Panc1 (cell line): Measurements from ENCODE around the gene SPRR5. TPM values are rescaled to one million over a fixed set of nuclear protein-coding genes. Genes with fewer than 3 reads are reported as not detected.

ENCODE experiments used
- ATAC-seq: fragments of 200-7000 bp; cut with Tn5 transposase; 2 replicates; pipeline ENCODE4 v1.9.1; 2020; ENCODE audit warnings: mild to moderate bottlenecking, moderate library complexity
- BruUV-seq: library from RNA; stranded (reverse); fragments of 400-500 nt; replicated peaks from 2 replicates; lab custom pipeline; 2021; lab: Mats Ljungman, UMichigan
- CTCF ChIA-PET: fragments of 300-600 bp; sonication (Branson Sonifier 250); formaldehyde crosslinking; loops from one replicate; lab custom pipeline; 2022; ENCODE audit warnings: antibody characterized with exemption; lab: Charles Lee
- POLR2A ChIA-PET: fragments of 300-600 bp; sonication (Branson Sonifier 250); formaldehyde crosslinking; loops from one replicate; lab custom pipeline; 2022; ENCODE audit warnings: antibody characterized with exemption; lab: Charles Lee
- DNase-seq: peaks from one replicate; pipeline ENCODE4 v3.0.0-alpha.2; 2010; ENCODE audit warnings: low read depth, low spot score
- H3K27ac ChIP-seq: 2 replicates; pipeline ENCODE4 v1.5.1; 2011; ENCODE audit warnings: mild to moderate bottlenecking, low read length, inconsistent platforms
- H3K27me3 ChIP-seq: fragments of 200-500 bp; sonication (Bioruptor generic); 2 replicates; pipeline ENCODE4 v1.6.0; 2014; ENCODE audit warnings: low read length, inconsistent platforms; ENCODE audit not compliant: control insufficient read depth, insufficient read depth
- H3K36me3 ChIP-seq: fragments of 200-500 bp; sonication (Bioruptor generic); 2 replicates; pipeline ENCODE4 v1.5.1; 2014; ENCODE audit warnings: inconsistent platforms, mild to moderate bottlenecking, low read length, moderate library complexity; ENCODE audit not compliant: control insufficient read depth, insufficient read depth
- H3K4me1 ChIP-seq: 2 replicates; pipeline ENCODE4 v1.5.1; 2011; ENCODE audit warnings: inconsistent platforms, mild to moderate bottlenecking, low read length, moderate library complexity; ENCODE audit not compliant: control insufficient read depth, insufficient read depth
- H3K4me3 ChIP-seq, 2 experiments: 2 replicates each; pipeline ENCODE4 v1.5.1; 2011 to 2012; ENCODE audit warnings: low read depth in 2 of 2, low read length in 2 of 2, mild to moderate bottlenecking in 2 of 2, inconsistent platforms in 1 of 2, moderate library complexity in 1 of 2
- H3K9me3 ChIP-seq: fragments of 200-500 bp; sonication (Bioruptor generic); 2 replicates; pipeline ENCODE4 v1.5.1; 2014; ENCODE audit warnings: low read depth, mild to moderate bottlenecking, inconsistent platforms, low read length, moderate library complexity; ENCODE audit not compliant: control insufficient read depth, insufficient read depth
- POLR2AphosphoS5 ChIP-seq: IDR thresholded peaks from 2 replicates; pipeline ENCODE4 v1.6.1; 2012; ENCODE audit warnings: mild to moderate bottlenecking, low read depth, low read length, moderate library complexity
- SIN3A ChIP-seq: IDR thresholded peaks from 2 replicates; pipeline ENCODE4 v1.6.1; 2012; ENCODE audit warnings: low read depth, mild to moderate bottlenecking, low read length, moderate library complexity, borderline replicate concordance; ENCODE audit not compliant: insufficient read depth
- TCF7L2 ChIP-seq: IDR thresholded peaks from 2 replicates; pipeline ENCODE4 v1.6.1; 2011; ENCODE audit warnings: mild to moderate bottlenecking, low read depth, low read length, inconsistent platforms
- in situ Hi-C: cut with HindIII; loops from 2 replicates; pipeline ENCODE4 v1.10.0; 2016; ENCODE audit warnings: low sequenced_read_pairs, low pct_unique_long_range_greater_than_20kb
- intact Hi-C: fragments of 100-400 bp; cut with micrococcal nuclease; formaldehyde crosslinking; loops from one replicate; pipeline ENCODE4 v1.10.0; 2022; ENCODE audit not compliant: unreplicated experiment
- total RNA-seq: library from RNA; stranded (reverse); gene quantifications from one replicate; pipeline ENCODE4 v1.2.1, GENCODE V29; 2021; ENCODE audit not compliant: unreplicated experiment
- TF ChIP-seq, protein P1 (sequence below): fragments of 450-650 bp; IDR thresholded peaks from 2 replicates; pipeline ENCODE4 v1.5.1; 2017; ENCODE audit warnings: mild to moderate bottlenecking
- TF ChIP-seq, protein P2 (sequence below), 2 experiments: IDR thresholded peaks; 2 replicates each; pipeline ENCODE4 v1.6.1; 2011 to 2012; ENCODE audit warnings: low read depth in 2 of 2, control low read depth in 1 of 2, low read length in 1 of 2, mild to moderate bottlenecking in 1 of 2, moderate library complexity in 1 of 2; ENCODE audit not compliant: insufficient read depth in 1 of 2

SPRR5 gene
- total RNA-seq, 1 experiment from 2014 or later = not detected

DNA sequence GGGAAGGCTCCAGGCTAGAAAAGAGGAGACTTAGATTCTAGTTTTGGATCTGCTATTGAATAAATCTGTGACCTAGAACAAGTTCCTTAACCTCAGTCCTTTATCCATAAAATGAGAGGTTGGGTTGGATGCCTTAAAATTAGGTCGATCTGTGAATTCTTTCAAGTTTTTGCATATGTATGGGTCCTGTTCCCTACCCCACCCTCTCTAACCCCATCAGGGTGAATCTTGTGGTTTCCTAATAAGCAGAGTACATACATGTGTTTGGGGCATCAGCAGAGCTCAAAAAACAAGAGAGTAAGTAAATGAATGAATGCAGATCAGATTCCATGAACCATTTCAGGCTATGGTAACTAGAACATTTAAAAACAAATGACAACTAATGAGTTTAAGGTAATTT lies 29.7 kb downstream of the SPRR5 start:
- POLR2A ChIA-PET = no interaction called here
- Histone ChIP-seq H3K36me3 (no peaks in the 10 kb centered on the region), H3K4me3 (no peak overlapping the region), H3K27me3 (no peaks in the 10 kb centered on the region; the same call in 1 of the 2 replicates), H3K4me1 (no peaks in the 10 kb centered on the region), H3K9me3 (no peaks in the 10 kb centered on the region), H3K27ac (no peak overlapping the region)
- no peak for DNase-seq
- intact Hi-C loops (no loop called here), in situ Hi-C loops (no loop called here)
- no TSS peak for BruUV-seq
- ATAC-seq = no peak
- CTCF ChIA-PET = no interaction called here
- TF ChIP-seq POLR2AphosphoS5 (no peak), SIN3A (no peak), TCF7L2 (no peak)
- TF ChIP-seq, protein P1, sequence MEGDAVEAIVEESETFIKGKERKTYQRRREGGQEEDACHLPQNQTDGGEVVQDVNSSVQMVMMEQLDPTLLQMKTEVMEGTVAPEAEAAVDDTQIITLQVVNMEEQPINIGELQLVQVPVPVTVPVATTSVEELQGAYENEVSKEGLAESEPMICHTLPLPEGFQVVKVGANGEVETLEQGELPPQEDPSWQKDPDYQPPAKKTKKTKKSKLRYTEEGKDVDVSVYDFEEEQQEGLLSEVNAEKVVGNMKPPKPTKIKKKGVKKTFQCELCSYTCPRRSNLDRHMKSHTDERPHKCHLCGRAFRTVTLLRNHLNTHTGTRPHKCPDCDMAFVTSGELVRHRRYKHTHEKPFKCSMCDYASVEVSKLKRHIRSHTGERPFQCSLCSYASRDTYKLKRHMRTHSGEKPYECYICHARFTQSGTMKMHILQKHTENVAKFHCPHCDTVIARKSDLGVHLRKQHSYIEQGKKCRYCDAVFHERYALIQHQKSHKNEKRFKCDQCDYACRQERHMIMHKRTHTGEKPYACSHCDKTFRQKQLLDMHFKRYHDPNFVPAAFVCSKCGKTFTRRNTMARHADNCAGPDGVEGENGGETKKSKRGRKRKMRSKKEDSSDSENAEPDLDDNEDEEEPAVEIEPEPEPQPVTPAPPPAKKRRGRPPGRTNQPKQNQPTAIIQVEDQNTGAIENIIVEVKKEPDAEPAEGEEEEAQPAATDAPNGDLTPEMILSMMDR = no peak
- TF ChIP-seq, protein P2, sequence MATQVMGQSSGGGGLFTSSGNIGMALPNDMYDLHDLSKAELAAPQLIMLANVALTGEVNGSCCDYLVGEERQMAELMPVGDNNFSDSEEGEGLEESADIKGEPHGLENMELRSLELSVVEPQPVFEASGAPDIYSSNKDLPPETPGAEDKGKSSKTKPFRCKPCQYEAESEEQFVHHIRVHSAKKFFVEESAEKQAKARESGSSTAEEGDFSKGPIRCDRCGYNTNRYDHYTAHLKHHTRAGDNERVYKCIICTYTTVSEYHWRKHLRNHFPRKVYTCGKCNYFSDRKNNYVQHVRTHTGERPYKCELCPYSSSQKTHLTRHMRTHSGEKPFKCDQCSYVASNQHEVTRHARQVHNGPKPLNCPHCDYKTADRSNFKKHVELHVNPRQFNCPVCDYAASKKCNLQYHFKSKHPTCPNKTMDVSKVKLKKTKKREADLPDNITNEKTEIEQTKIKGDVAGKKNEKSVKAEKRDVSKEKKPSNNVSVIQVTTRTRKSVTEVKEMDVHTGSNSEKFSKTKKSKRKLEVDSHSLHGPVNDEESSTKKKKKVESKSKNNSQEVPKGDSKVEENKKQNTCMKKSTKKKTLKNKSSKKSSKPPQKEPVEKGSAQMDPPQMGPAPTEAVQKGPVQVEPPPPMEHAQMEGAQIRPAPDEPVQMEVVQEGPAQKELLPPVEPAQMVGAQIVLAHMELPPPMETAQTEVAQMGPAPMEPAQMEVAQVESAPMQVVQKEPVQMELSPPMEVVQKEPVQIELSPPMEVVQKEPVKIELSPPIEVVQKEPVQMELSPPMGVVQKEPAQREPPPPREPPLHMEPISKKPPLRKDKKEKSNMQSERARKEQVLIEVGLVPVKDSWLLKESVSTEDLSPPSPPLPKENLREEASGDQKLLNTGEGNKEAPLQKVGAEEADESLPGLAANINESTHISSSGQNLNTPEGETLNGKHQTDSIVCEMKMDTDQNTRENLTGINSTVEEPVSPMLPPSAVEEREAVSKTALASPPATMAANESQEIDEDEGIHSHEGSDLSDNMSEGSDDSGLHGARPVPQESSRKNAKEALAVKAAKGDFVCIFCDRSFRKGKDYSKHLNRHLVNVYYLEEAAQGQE (IDR thresholded peaks at IDR 0.05; ENCODE audit: insufficient read depth in 1 of 2, low read depth in 2 of 2, low read length in 1 of 2) = no peak

DNA sequence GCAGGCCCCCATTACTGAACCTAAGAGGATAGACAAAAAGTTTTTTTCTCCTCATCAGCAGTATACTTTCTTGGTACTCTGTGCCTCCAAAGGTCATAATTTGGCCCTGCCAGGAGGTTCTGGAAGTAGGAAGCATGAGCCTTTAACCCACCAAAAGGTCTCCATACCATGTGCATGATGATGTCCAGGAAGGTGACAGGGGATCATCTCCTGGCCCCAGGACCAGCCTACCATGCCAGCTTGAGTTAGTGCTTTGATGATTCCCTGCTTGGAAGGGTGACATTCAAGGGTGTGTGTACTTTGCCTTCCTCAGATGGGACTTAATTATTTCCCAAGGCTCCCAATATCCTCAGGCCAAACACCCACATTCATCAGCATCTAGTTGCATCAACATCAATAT lies 30.6 kb downstream of the SPRR5 start:
- ChIA-PET CTCF (no interaction called here), POLR2A (no interaction called here)
- intact Hi-C loops = no loop called here
- no peaks in the 10 kb centered on the region for H3K4me1 ChIP-seq
- H3K27me3 ChIP-seq = no peaks in the 10 kb centered on the region; the same call in none of the 2 replicates
- H3K36me3 ChIP-seq = no peaks in the 10 kb centered on the region
- no peak overlapping the region for H3K27ac ChIP-seq
- in situ Hi-C loops = no loop called here
- TF ChIP-seq SIN3A (no peak), TCF7L2 (no peak), POLR2AphosphoS5 (no peak)
- TF ChIP-seq, protein P2 (IDR thresholded peaks at IDR 0.05; ENCODE audit: insufficient read depth in 1 of 2, low read depth in 2 of 2, low read length in 1 of 2) = no peak
- TF ChIP-seq, protein P1 = no peak
- no peak for DNase-seq
- no peak for ATAC-seq
- H3K9me3 ChIP-seq = no peaks in the 10 kb centered on the region
- no peak overlapping the region for H3K4me3 ChIP-seq
- no TSS peak for BruUV-seq
